A673 (cell line): ENCODE measurements around the gene SECTM1.

Experiments used
- CTCF ChIP-seq: fragments of 300-800, 200-600 bp; sonication (generic); conservative IDR thresholded peaks from 2 replicates; pipeline ENCODE4 v1.5.1; 2017; ENCODE audit warnings: low read depth, mild to moderate bottlenecking, antibody characterized with exemption, low read length, moderate library complexity, mixed read lengths
- EZH2 ChIP-seq: fragments of 200-600 bp; sonication (generic); IDR thresholded peaks from 2 replicates; pipeline ENCODE4 v1.6.1; 2017; ENCODE audit warnings: borderline replicate concordance, low read depth, mild to moderate bottlenecking, mixed read lengths, antibody characterized with exemption, low read length; ENCODE audit not compliant: poor library complexity, severe bottlenecking

- no peak for TF ChIP-seq CTCF
- no peak for TF ChIP-seq EZH2
Measured at GRCh38 chr17:82343560-82343959, 10.0 kb upstream of the SECTM1 start.
